GM19455 (cell line): ENCODE results near the gene FARSA.
"Not testable (repeated sequence)": the region's sequence is repeated elsewhere in the genome, so short reads cannot be mapped to it uniquely, and the experiment has no call there.

ENCODE experiments used
- ATAC-seq: cut with Tn5 transposase; IDR thresholded peaks from one replicate; pipeline ENCODE4 v1.9.1; 2021; ENCODE audit not compliant: unreplicated experiment

The FARSA gene

GRCh38 chr19:12933287-12934072 is at the start of gene FARSA:
FARSA (minus strand) TSS chr19:12933711; CDS start chr19:12933696, 15 bp downstream.
- no peak for ATAC-seq

DNA sequence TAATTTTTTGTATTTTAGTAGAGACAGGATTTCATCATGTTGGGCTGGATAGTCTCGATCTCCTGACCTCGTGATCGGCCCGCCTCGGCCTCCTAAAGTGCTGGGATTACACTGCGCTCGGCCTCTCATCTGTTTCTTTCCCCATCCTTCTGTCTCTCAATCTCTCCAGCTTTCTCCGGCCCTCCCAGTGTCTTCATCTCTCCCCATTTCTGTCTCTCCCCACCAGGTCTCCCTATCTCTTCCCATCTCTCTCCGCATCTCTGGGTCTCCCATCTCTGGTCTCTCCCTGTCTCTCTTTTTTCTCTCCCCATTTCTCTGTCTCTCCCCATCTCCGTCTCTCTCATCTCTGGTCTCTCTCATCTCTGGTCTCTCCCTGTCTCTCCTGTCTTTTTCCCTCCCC is 49.6 kb upstream of the FARSA start:
- no peak for ATAC-seq

- ATAC-seq = no peak
These were observed 49.1 kb upstream of the FARSA start for GRCh38 chr19:12982648-12983047.

DNA sequence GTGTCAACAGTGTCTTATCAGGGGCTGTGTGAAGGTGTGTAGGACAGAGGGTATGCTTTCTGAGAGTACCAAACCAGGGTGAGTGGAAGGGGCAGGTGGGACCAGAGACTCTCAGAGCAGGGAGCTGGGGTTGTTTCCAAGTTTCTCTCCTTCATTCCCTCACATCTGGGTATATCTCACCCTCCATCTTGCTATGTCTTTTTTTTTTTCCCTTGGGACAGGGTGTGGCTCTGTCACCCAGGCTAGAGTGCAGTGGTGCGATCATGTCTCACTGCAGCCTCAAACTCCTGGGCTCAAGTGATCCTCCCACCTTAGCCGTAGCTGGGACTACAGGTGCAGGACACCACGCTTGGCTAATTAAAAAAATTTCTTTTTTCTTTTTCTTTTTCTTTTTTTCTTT is 46.5 kb upstream of the FARSA start:
- ATAC-seq = no peak

DNA sequence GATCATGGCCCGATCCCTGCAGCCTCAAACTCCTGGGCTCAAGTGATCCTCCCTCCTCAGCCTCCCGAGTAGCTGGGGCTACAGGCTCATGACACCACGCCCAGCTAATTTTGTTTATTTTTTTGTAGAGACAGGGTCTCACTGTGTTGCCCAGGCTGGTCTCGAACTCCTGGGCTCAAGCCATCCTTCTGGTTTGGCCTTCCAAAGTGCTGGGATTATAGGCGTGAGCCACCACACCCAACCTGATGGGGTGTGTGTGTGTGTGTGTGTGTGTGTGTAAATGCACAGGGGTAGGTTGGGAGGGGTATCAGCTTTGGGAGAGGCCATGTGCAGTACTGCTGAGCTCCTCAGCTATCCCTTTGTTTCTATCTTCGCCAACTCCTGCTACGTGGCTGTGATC is 42.6 kb upstream of the FARSA start:
- ATAC-seq = not testable (repeated sequence)

GRCh38 chr19:12975221-12975741 is 41.8 kb upstream of the FARSA start:
- ATAC-seq = no peak

GRCh38 chr19:12974301-12975220 is 41.0 kb upstream of the FARSA start:
- no peak for ATAC-seq

GRCh38 chr19:12973236-12973635 is 39.7 kb upstream of the FARSA start:
- ATAC-seq = no peak

DNA sequence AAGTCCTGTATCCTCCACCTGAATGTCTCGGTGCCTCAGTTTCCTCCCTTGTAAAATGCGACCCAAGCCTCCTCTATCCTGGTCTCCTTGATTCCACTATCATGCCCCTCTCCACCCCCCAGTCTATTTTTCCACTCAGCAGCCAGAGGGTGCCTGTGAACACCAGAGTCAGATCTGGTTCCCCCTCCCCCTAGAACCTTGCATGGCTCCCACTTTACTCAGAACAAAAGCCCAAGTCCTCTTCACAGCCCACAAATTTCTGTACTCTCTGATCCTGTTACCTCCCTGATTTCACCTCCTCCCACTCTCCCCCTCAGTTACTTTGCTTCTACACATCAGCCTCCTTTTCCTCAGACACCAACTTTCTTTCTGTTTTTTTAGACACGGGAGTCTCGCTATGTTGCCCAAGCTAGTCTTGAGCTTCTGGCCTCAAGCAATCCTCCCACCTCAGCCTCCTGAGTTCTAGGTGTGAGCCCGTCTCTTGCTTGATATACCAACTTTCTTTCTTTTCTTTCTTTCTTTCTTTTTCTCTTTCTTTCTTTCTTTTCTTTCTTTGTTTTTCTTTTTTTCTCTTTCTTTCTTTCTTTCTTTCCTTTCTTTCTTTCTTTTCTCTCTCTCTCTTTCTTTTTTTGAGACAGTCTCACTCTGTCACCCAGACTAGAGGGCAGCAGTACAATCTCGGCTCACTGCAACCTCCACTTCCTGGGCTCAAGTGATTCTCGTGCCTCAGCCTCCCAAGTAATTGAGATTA is 36.7 kb upstream of the FARSA start:
- ATAC-seq = no peak

DNA sequence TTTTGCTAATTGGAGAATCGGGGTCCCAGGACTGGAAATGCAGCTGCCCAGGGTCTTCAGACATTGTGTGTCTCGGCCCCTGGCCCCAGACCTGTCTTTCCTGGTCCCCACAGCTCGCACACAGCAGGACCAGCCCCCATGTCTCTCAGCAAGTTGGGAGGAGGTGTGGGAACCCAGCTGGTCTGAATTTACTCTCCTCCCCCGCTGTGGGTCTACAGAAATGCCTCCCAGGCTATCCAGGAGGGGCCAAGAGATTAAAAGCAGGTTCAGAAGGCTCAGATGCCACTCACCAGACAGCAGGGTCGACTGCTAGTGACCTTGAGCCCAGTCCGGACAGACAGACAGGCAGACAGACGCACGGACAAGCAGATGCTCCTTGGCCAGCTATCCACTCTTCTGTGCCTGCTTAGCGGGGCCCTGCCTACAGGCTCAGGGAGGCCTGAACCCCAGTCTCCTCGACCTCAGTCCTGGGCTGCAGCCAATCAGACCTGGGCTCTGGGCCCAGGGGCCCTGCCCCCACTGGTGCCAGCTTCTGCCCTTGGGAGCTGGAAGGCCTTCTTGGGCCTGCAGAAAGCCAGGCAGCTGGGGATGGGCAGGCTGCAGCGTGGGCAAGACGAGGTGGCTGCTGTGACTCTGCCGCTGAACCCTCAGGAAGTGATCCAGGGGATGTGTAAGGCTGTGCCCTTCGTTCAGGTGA is 35.9 kb upstream of the FARSA start, which contains the start of gene DAND5:
DAND5 (plus strand) TSS at position 285 of the 697 bp plus-strand sequence; CDS start at position 370, 85 bp downstream.
- no peak for ATAC-seq

GRCh38 chr19:12967907-12968306 is 34.4 kb upstream of the FARSA start:
- no peak for ATAC-seq

- no peak for ATAC-seq
These were observed 32.3 kb upstream of the FARSA start for GRCh38 chr19:12965812-12966135.

GRCh38 chr19:12965017-12965811 is 31.7 kb upstream of the FARSA start:
- ATAC-seq = no peak

- no peak for ATAC-seq
These were observed 26.0 kb upstream of the FARSA start for GRCh38 chr19:12959481-12959880.

DNA sequence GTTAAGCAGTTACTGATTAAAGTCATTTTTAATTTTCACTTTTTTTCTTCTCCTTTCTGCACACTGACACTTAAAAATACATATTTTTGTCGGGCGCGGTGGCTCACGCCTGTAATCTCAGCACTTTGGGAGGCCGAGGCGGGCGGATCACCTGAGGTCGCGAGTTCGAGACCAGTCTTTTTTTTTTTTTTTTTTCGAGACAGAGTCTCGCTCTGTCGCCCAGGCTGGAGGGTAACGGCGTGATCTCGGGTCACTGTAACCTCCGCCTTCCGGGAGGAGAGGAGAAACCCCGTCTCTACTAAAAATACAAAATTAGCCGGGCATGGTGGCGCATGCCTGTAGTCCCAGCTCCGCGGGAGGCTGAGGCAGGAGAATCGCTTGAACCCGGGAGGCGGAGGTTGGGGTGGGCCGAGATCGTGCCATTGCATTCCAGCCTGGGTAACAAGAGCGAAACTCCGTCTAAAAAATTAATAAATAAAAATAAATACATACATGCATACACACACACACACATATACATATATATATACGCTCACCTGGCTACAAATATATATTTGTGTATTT is 24.0 kb upstream of the FARSA start:
- ATAC-seq = not testable (repeated sequence)

GRCh38 chr19:12956446-12957388 is 23.2 kb upstream of the FARSA start, which contains the start of gene GADD45GIP1:
GADD45GIP1 (minus strand) TSS chr19:12957223; CDS start chr19:12957212, 11 bp downstream.
- peak; percentile 68 for ATAC-seq

GRCh38 chr19:12955996-12956395 is 22.5 kb upstream of the FARSA start:
- no peak for ATAC-seq

- ATAC-seq = not testable (repeated sequence)
These were observed 22.1 kb upstream of the FARSA start for GRCh38 chr19:12955575-12955974.
